Right ventricle myocardium superior (tissue), 1 donor: Measurements from ENCODE around the gene KCNA3. TPM values are rescaled to one million over a fixed set of nuclear protein-coding genes. Genes with fewer than 3 reads are reported as not detected.

Experiments
- ATAC-seq: fragments of 200-7000 bp; cut with Tn5 transposase; one replicate; pipeline ENCODE4 v1.9.1; 2020; ENCODE audit warnings: mild to moderate bottlenecking; ENCODE audit not compliant: poor library complexity
- DNase-seq: peaks from one replicate; pipeline ENCODE4 v3.0.0-alpha.2; 2020
- intact Hi-C: fragments of 100-400 bp; cut with DNase I; formaldehyde crosslinking; loops from one replicate; pipeline ENCODE4 v1.11.2; 2022
- total RNA-seq: library from RNA; stranded (reverse); fragmentation: NEBNext Ultra II Directional; extraction: Animal tissue kit (Norgen Biotek cat#: 25700); gene quantifications from one replicate; pipeline ENCODE4 v1.2.1, GENCODE V29; 2021
- donor health status: DM: no; HTN: yes; CAD: no; lungs with severe emphysema.

Gene KCNA3
- total RNA-seq, 1 donor from 2014 or later: 0.24 TPM

- peak; percentile 80 for ATAC-seq
- no peak for DNase-seq
- intact Hi-C loops: no loop called here
Measured at GRCh38 chr1:110645821-110646735, 28.7 kb downstream of the KCNA3 start.

GRCh38 chr1:110645211-110645610, 29.5 kb downstream of the KCNA3 start:
- intact Hi-C loops: no loop called here
- ATAC-seq (peak; percentile 34), DNase-seq (no peak)

GRCh38 chr1:110643879-110644472, 30.8 kb downstream of the KCNA3 start:
- DNase-seq: no peak
- ATAC-seq: no peak
- intact Hi-C loops: no loop called here

GRCh38 chr1:110639724-110640386, 34.9 kb downstream of the KCNA3 start:
- intact Hi-C loops: no loop called here
- ATAC-seq (no peak), DNase-seq (no peak)

- no peak for DNase-seq
- no peak for ATAC-seq
- intact Hi-C loops: no loop called here
Measured at GRCh38 chr1:110638556-110638955, 36.2 kb downstream of the KCNA3 start.

GRCh38 chr1:110638058-110638457, 36.7 kb downstream of the KCNA3 start:
- intact Hi-C loops: no loop called here
- DNase-seq: no peak
- ATAC-seq: no peak

GRCh38 chr1:110637475-110637874, 37.3 kb downstream of the KCNA3 start:
- intact Hi-C loops: no loop called here
- DNase-seq: no peak
- no peak for ATAC-seq

- intact Hi-C loops: no loop called here
- ATAC-seq (no peak), DNase-seq (no peak)
Measured at GRCh38 chr1:110636149-110636935, 38.4 kb downstream of the KCNA3 start.

GRCh38 chr1:110635434-110635833, 39.3 kb downstream of the KCNA3 start:
- intact Hi-C loops: no loop called here
- no peak for ATAC-seq

GRCh38 chr1:110634455-110635311, 40.1 kb downstream of the KCNA3 start:
- ATAC-seq: peak; percentile 94
- intact Hi-C loops: no loop called here

More at GRCh38 chr1:110635434-110635833, 39.3 kb downstream of the KCNA3 start:
- no peak for DNase-seq

GRCh38 chr1:110634086-110634454, 40.7 kb downstream of the KCNA3 start:
- ATAC-seq: no peak
- DNase-seq: no peak
- intact Hi-C loops: no loop called here

More at GRCh38 chr1:110634455-110635311, 40.1 kb downstream of the KCNA3 start:
- DNase-seq: peak; percentile 94

GRCh38 chr1:110633646-110634030, 41.1 kb downstream of the KCNA3 start:
- ATAC-seq (no peak), DNase-seq (no peak)
- intact Hi-C loops: no loop called here

GRCh38 chr1:110631836-110632620, 42.7 kb downstream of the KCNA3 start:
- DNase-seq (no peak), ATAC-seq (no peak)
- intact Hi-C loops: loop anchor here (2.0 kb wide), 1 partner anchor 135 kb away; no protein-coding TSS in a partner anchor

GRCh38 chr1:110630839-110631663, 43.7 kb downstream of the KCNA3 start:
- ATAC-seq (peak; percentile 59), DNase-seq (peak; percentile 82)
- intact Hi-C loops: loop anchor here (2.0 kb wide), 1 partner anchor 136 kb away; no protein-coding TSS in a partner anchor

- intact Hi-C loops: no loop called here
- no peak for ATAC-seq
- no peak for DNase-seq
Measured at GRCh38 chr1:110628323-110629105, 46.2 kb downstream of the KCNA3 start.

- no peak for DNase-seq
- intact Hi-C loops: no loop called here
- ATAC-seq: no peak
Measured at GRCh38 chr1:110627764-110628163, 47.0 kb downstream of the KCNA3 start.
